K562 (cell line): Measurements from ENCODE around the gene SMG7. TPM values are rescaled to one million over a fixed set of nuclear protein-coding genes. Genes with fewer than 3 reads are reported as not detected.

ENCODE experiments used
- ARID4B ChIP-seq: sonication (generic); formaldehyde crosslinking; IDR thresholded peaks from 2 replicates; pipeline ENCODE4 v1.8.0; 2022; ENCODE audit warnings: mild to moderate bottlenecking, missing genetic modification reagents
- ARNT ChIP-seq, 2 experiments: fragments of 450-650 bp; IDR thresholded peaks; 2 replicates each; pipeline ENCODE4 v1.6.1; 2016; ENCODE audit warnings: mild to moderate bottlenecking in 1 of 2
- CHD1 ChIP-seq: fragments of 200-600 bp; sonication (generic); IDR thresholded peaks from one replicate; pipeline ENCODE4 v1.6.1; 2012; ENCODE audit warnings: mild to moderate bottlenecking, moderate library complexity, low read length, inconsistent platforms
- CHD2 ChIP-seq: IDR thresholded peaks from 2 replicates; pipeline ENCODE4 v1.6.1; 2011; ENCODE audit warnings: low read depth, low read length
- E2F4 ChIP-seq: sonication (generic); formaldehyde crosslinking; IDR thresholded peaks from 2 replicates; pipeline ENCODE4 v1.8.0; 2022; ENCODE audit warnings: mild to moderate bottlenecking, low read depth, missing genetic modification reagents
- HDAC1 ChIP-seq, 2 experiments: fragments of 450-650 bp; IDR thresholded peaks; 2 replicates each; pipeline ENCODE4 v1.6.1; 2016 to 2017; ENCODE audit warnings: inconsistent platforms in 1 of 2, mild to moderate bottlenecking in 1 of 2, moderate library complexity in 1 of 2
- L3MBTL2 ChIP-seq: fragments of 450-650 bp; IDR thresholded peaks from 2 replicates; pipeline ENCODE4 v1.6.1; 2016; ENCODE audit warnings: mild to moderate bottlenecking, moderate library complexity
- LARP7 ChIP-seq: fragments of 450-650 bp; IDR thresholded peaks from 2 replicates; pipeline ENCODE4 v1.6.1; 2016
- MBD1 ChIP-seq: fragments of 250-450 bp; sonication (Bioruptor Pico); IDR thresholded peaks from 2 replicates; pipeline ENCODE4 v1.8.0; 2022; ENCODE audit warnings: inconsistent platforms
- MXD1 ChIP-seq: fragments of 250-450 bp; sonication (Bioruptor Pico); IDR thresholded peaks from 2 replicates; pipeline ENCODE4 v1.8.0; 2021; ENCODE audit warnings: borderline replicate concordance, mild to moderate bottlenecking, moderate library complexity; ENCODE audit not compliant: poor library complexity, severe bottlenecking
- MYC ChIP-seq, 2 experiments: fragments of 250-450 bp in 1 of 2; sonication (Bioruptor Pico) in 1 of 2; IDR thresholded peaks; 2 replicates each; pipeline versions ENCODE4 v1.5.1 to v1.6.1; 2012 to 2021; ENCODE audit warnings: low read depth in 2 of 2, borderline replicate concordance in 1 of 2, improper control_type of control experiment in 1 of 2, low read length in 1 of 2, mild to moderate bottlenecking in 1 of 2, moderate library complexity in 1 of 2
- USF1 ChIP-seq: sonication (generic); formaldehyde crosslinking; IDR thresholded peaks from 2 replicates; pipeline ENCODE4 v1.9.0; 2022; ENCODE audit warnings: mild to moderate bottlenecking, missing genetic modification reagents
- ZBTB26 ChIP-seq: fragments of 450-650 bp; formaldehyde crosslinking; IDR thresholded peaks from 2 replicates; pipeline ENCODE4 v1.4.0; 2022; ENCODE audit warnings: missing genetic modification characterization
- ZC3H11A ChIP-seq: IDR thresholded peaks from 2 replicates; pipeline ENCODE4 v1.6.1; 2012; ENCODE audit warnings: low read depth, low read length, improper control_type of control experiment
- ZNF282 ChIP-seq: sonication (generic); formaldehyde crosslinking; IDR thresholded peaks from 2 replicates; pipeline ENCODE4 v1.8.1; 2023; ENCODE audit warnings: missing genetic modification reagents
- ZNF354B ChIP-seq: fragments of 250-450 bp; sonication (Bioruptor Pico); IDR thresholded peaks from 2 replicates; pipeline ENCODE4 v1.4.0; 2020
- ZNF668 ChIP-seq: fragments of 250-450 bp; sonication (Bioruptor Pico); IDR thresholded peaks from 2 replicates; pipeline ENCODE4 v1.8.0; 2022; ENCODE audit warnings: mild to moderate bottlenecking, inconsistent platforms
- polyA plus RNA-seq, 8 experiments: library from polyadenylated mRNA; depleted of rRNA in 4 of 8; stranded (reverse) in 5 of 8; unstranded in 3 of 8; fragments of >200 nt; fragmentation: Nextera tagmentation in 2 of 8; fragmentation: Illumina TruSeq in 1 of 8; extraction: Ambion mirVana in 2 of 8; extraction: Trizol in 1 of 8; gene quantifications; 2 replicates each; pipeline versions ENCODE4 v1.2.1 to v1.2.3, GENCODE V29; 2011 to 2014; ENCODE audit warnings: inconsistent platforms in 1 of 8, missing spikeins in 1 of 8
- total RNA-seq, 7 experiments: library from RNA; depleted of rRNA in 6 of 7; stranded (reverse); fragments of >200 nt in 6 of 7; fragmentation: Illumina TruSeq in 2 of 7; extraction: Trizol in 2 of 7; gene quantifications; 2 replicates each; pipeline versions ENCODE4 v1.2.1 to v1.2.3, GENCODE V29; 2011 to 2021; ENCODE audit warnings: low replicate concordance in 1 of 7

The SMG7 gene
- total and polyA plus RNA-seq, 9 of the 15 experiments (the other 6 are each of a cell fraction or from before 2014, with no cell fraction given), result 12.4 to 74.6 (median 29.0) TPM

GRCh38 chr1:183470961-183471742 is 1.1 kb upstream of the SMG7 start (continued):
- TF ChIP-seq ARID4B (CRISPR knock-in tag), result peak; percentile 72; the same call in 1 of the 2 replicates
- TF ChIP-seq ARNT (IDR thresholded peaks at IDR 0.05), result peak; percentile 34 to 44; a peak in 1 of 4 replicates
- TF ChIP-seq HDAC1 (IDR thresholded peaks at IDR 0.05), result peak in 1 of 2 experiments; percentile 70; a peak in 1 of 4 replicates
- no peak for TF ChIP-seq MBD1 (CRISPR knock-in tag)
- TF ChIP-seq ZNF668 (CRISPR knock-in tag), result no peak
- peak; percentile 28; the same call in 1 of the 2 replicates for TF ChIP-seq ZNF282
- peak; percentile 84 for TF ChIP-seq CHD2
- peak; percentile 97 for TF ChIP-seq L3MBTL2
- TF ChIP-seq ZNF354B (CRISPR knock-in tag), result no peak
- TF ChIP-seq ZC3H11A, result 0 out of 2 replicates have a peak, but pooled peaks have one; percentile 42
- 0 out of 2 replicates have a peak, but pooled peaks have one; percentile 59 for TF ChIP-seq LARP7
- peak; percentile 82 for TF ChIP-seq MYC (IDR thresholded peaks at IDR 0.05; ENCODE audit: low read depth, low read length)
- 0 out of 2 replicates have a peak, but pooled peaks have one; percentile 32 for TF ChIP-seq MYC (CRISPR knock-in tag; IDR thresholded peaks at IDR 0.05; ENCODE audit: borderline replicate concordance, low read depth)
- peak; percentile 87 for TF ChIP-seq E2F4 (CRISPR knock-in tag)
- peak; percentile 30 for TF ChIP-seq MXD1
- no peak for TF ChIP-seq ZBTB26 (CRISPR knock-in tag)
- peak; percentile 49 for TF ChIP-seq USF1
- TF ChIP-seq CHD1, result peak; percentile 4
